AG09309 (cell line): ENCODE data around the gene EXOC3L4.
"Not testable (repeated sequence)": the region's sequence is repeated elsewhere in the genome, so short reads cannot be mapped to it uniquely, and the experiment has no call there.

Source experiments
- DNase-seq: peaks from one replicate; pipeline ENCODE4 v3.0.0-alpha.2; 2010; ENCODE audit warnings: low read depth
- H3K4me3 ChIP-seq: 2 replicates; pipeline ENCODE4 v1.5.1; 2011; ENCODE audit warnings: mild to moderate bottlenecking, low read depth, low read length, moderate library complexity; ENCODE audit not compliant: control insufficient read depth
- CTCF ChIP-seq: IDR thresholded peaks from 2 replicates; pipeline ENCODE4 v1.5.1; 2011; ENCODE audit warnings: mild to moderate bottlenecking, low read depth, low read length, inconsistent platforms; ENCODE audit not compliant: insufficient read depth, control insufficient read depth; ENCODE audit errors: missing control alignments

EXOC3L4 gene

GRCh38 chr14:103151270-103151945, 56.9 kb downstream of the EXOC3L4 start:
- H3K4me3 ChIP-seq = no peak overlapping the region
- no peak for DNase-seq
- no peak for TF ChIP-seq CTCF

- no peak for DNase-seq
- no peak for TF ChIP-seq CTCF
- H3K4me3 ChIP-seq = no peak overlapping the region
These were observed 60.5 kb downstream of the EXOC3L4 start for GRCh38 chr14:103155010-103155409.

- H3K4me3 ChIP-seq, DNase-seq: not testable (repeated sequence)
These were observed 60.9 kb downstream of the EXOC3L4 start for GRCh38 chr14:103155416-103155815.

GRCh38 chr14:103155826-103156394, 61.4 kb downstream of the EXOC3L4 start:
- DNase-seq = no peak
- H3K4me3 ChIP-seq = no peak overlapping the region
- no peak for TF ChIP-seq CTCF

GRCh38 chr14:103156651-103157378, 62.3 kb downstream of the EXOC3L4 start:
- no peak for TF ChIP-seq CTCF
- DNase-seq = no peak
- no peak overlapping the region for H3K4me3 ChIP-seq

- no peak for TF ChIP-seq CTCF
- no peak overlapping the region for H3K4me3 ChIP-seq
- no peak for DNase-seq
These were observed 63.4 kb downstream of the EXOC3L4 start for GRCh38 chr14:103157969-103158368.

GRCh38 chr14:103158688-103159087, 64.2 kb downstream of the EXOC3L4 start:
- DNase-seq = no peak
- TF ChIP-seq CTCF = no peak
- H3K4me3 ChIP-seq = no peak overlapping the region
